Stimulated activated CD4-positive, alpha-beta T cell treated with anti-CD3 and anti-CD28 coated beads, Interleukin-2, amount 100 ng/mL, for 24 hours (primary cell): Measurements from ENCODE around the gene DNAJC18.
"Not testable (repeated sequence)": the region's sequence is repeated elsewhere in the genome, so short reads cannot be mapped to it uniquely, and the experiment has no call there.

Experiments used
- DNase-seq, 2 donors: peaks; one replicate each; pipeline ENCODE4 v3.0.0-alpha.2; 2020

Gene DNAJC18

GRCh38 chr5:139401546-139401945 is 37.8 kb downstream of the DNAJC18 start:
- DNase-seq: no peak

- no peak for DNase-seq
Measured at GRCh38 chr5:139399501-139400121, 39.7 kb downstream of the DNAJC18 start.

GRCh38 chr5:139397921-139398320 is 41.4 kb downstream of the DNAJC18 start:
- DNase-seq: no peak

- no peak for DNase-seq
Measured at GRCh38 chr5:139396691-139397090, 42.6 kb downstream of the DNAJC18 start.

- DNase-seq: no peak
Measured at GRCh38 chr5:139395844-139396640, 43.3 kb downstream of the DNAJC18 start.

GRCh38 chr5:139394654-139395566 is 44.4 kb downstream of the DNAJC18 start, which contains the start of gene PROB1:
TSS of gene PROB1 (minus strand) at chr5:139395104. CDS start at chr5:139395081, 23 bp downstream.
- no peak for DNase-seq

- peak in 1 of 2 donors; percentile 58 for DNase-seq
Measured at GRCh38 chr5:139394123-139394653, 45.1 kb downstream of the DNAJC18 start.

GRCh38 chr5:139393497-139394122 is 45.7 kb downstream of the DNAJC18 start:
- DNase-seq: no peak

GRCh38 chr5:139392678-139393496 is 46.4 kb downstream of the DNAJC18 start:
- peak; percentile 81 to 87 for DNase-seq

- DNase-seq: no peak
Measured at GRCh38 chr5:139392324-139392677, 47.0 kb downstream of the DNAJC18 start.

- DNase-seq: no peak
Measured at GRCh38 chr5:139391570-139392323, 47.6 kb downstream of the DNAJC18 start.

GRCh38 chr5:139390639-139391569 is 48.4 kb downstream of the DNAJC18 start:
- no peak for DNase-seq

- DNase-seq: peak; percentile 55
Measured at GRCh38 chr5:139389701-139390638, 49.4 kb downstream of the DNAJC18 start, which contains the start of gene MZB1. TSS of gene MZB1 (minus strand) at chr5:139389913. CDS start at chr5:139389856, 57 bp downstream.

- no peak for DNase-seq
Measured at GRCh38 chr5:139388198-139388821, 51.0 kb downstream of the DNAJC18 start.

- no peak for DNase-seq
Measured at GRCh38 chr5:139387611-139388197, 51.6 kb downstream of the DNAJC18 start.

- DNase-seq: not testable (repeated sequence)
Measured at GRCh38 chr5:139386956-139387355, 52.4 kb downstream of the DNAJC18 start.

GRCh38 chr5:139386050-139386438 is 53.3 kb downstream of the DNAJC18 start:
- DNase-seq: no peak
